ENCODE data around the gene SPINT3. TPM values are rescaled to one million over a fixed set of nuclear protein-coding genes. Genes with fewer than 3 reads are reported as not detected.
A peak's percentile ranks its signal among the peaks of the same experiment; 100 is the strongest.

Gene SPINT3
- total RNA-seq, 1 donor from 2014 or later, result not detected

DNA sequence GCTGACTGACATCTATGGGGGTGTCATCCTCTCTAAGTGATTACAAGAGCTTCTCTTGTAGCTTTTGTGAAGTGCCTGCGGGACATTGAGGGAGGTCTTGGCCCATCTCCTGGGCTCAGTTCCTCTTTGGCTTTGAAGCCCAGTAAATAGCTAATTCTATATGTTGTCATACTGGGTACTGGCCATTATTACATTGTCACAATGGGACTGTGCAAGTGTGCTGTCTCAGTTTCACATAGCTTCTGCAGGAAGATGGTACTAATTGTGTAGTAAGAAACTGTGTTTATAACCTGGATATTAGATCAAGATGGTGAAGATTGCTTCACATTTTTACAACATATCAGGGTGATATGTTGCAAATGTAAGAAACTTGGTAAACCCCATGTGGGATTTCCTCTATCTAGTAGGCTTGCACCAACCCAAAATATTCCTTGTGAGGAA, 19.9 kb downstream of the SPINT3 start:
- H3K36me3 Mint-ChIP-seq (ENCODE audit: unreplicated experiment), result no peaks in the 10 kb centered on the region
- no peaks in the 10 kb centered on the region for H3K27me3 Mint-ChIP-seq (ENCODE audit: unreplicated experiment)
- H3K27ac Mint-ChIP-seq (ENCODE audit: unreplicated experiment), result no peak overlapping the region
- H3K4me3 Mint-ChIP-seq (ENCODE audit: unreplicated experiment), result no peak overlapping the region
- TF ChIP-seq, protein P1, sequence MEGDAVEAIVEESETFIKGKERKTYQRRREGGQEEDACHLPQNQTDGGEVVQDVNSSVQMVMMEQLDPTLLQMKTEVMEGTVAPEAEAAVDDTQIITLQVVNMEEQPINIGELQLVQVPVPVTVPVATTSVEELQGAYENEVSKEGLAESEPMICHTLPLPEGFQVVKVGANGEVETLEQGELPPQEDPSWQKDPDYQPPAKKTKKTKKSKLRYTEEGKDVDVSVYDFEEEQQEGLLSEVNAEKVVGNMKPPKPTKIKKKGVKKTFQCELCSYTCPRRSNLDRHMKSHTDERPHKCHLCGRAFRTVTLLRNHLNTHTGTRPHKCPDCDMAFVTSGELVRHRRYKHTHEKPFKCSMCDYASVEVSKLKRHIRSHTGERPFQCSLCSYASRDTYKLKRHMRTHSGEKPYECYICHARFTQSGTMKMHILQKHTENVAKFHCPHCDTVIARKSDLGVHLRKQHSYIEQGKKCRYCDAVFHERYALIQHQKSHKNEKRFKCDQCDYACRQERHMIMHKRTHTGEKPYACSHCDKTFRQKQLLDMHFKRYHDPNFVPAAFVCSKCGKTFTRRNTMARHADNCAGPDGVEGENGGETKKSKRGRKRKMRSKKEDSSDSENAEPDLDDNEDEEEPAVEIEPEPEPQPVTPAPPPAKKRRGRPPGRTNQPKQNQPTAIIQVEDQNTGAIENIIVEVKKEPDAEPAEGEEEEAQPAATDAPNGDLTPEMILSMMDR (IDR thresholded peaks at IDR 0.05), result no peak
- H3K9me3 Mint-ChIP-seq (ENCODE audit: unreplicated experiment), result no peaks in the 10 kb centered on the region
- H3K4me1 Mint-ChIP-seq (ENCODE audit: unreplicated experiment), result no peaks in the 10 kb centered on the region
- DNase-seq (ENCODE audit: extremely low spot score, unreplicated experiment), result no peak

DNA sequence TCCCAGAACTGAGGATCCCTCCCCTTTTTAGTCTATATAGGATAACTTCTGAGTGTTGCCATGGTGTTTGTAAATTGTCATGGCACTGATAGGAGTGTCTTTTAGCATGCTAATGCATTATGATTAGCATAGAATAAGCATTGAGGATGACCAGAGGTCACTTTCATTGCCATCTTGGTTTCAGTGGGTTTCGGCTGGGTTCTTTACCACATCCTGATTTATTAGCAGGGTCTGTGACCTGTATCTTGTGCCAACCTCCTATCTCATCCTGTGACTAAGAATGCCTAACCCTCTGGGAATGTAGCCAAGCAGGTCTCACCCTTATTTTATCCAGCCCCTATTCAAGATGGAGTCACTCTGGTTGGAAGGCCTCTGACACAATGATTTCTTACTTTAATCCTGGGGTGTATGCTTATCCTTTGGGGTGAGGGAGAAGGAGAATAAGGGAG, 26.3 kb downstream of the SPINT3 start:
- peaks cover 9% of the 10 kb centered on the region for H3K27me3 Mint-ChIP-seq (ENCODE audit: unreplicated experiment)
- no peaks in the 10 kb centered on the region for H3K9me3 Mint-ChIP-seq (ENCODE audit: unreplicated experiment)
- H3K4me1 Mint-ChIP-seq (ENCODE audit: unreplicated experiment), result no peaks in the 10 kb centered on the region
- H3K36me3 Mint-ChIP-seq (ENCODE audit: unreplicated experiment), result no peaks in the 10 kb centered on the region
- H3K4me3 Mint-ChIP-seq (ENCODE audit: unreplicated experiment), result no peak overlapping the region
- no peak overlapping the region for H3K27ac Mint-ChIP-seq (ENCODE audit: unreplicated experiment)
- no peak for DNase-seq (ENCODE audit: extremely low spot score, unreplicated experiment)
- TF ChIP-seq, protein P1 (IDR thresholded peaks at IDR 0.05), result no peak

DNA sequence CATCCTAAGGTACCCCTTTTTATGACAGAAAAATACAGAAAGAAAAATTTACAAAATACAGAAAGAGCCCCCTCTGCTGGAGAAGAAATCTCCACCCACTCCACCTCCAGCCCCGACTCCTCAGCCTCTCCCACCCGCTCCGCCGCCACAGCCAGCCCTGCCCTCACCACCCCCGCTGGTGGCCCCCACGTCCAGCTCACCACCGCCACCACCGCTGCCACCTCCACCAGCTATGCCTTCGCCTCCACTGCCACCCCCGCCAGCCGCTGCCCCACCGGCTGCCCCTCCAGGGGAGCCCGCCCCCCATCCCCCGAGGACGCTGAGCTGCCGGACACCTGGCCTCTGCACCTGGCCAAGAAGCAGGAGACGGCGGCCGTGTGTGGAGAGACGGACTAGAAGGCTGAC, 28.2 kb downstream of the SPINT3 start:
- H3K4me1 Mint-ChIP-seq (ENCODE audit: unreplicated experiment), result no peaks in the 10 kb centered on the region
- H3K27me3 Mint-ChIP-seq (ENCODE audit: unreplicated experiment), result peaks cover 17% of the 10 kb centered on the region
- TF ChIP-seq, protein P1 (IDR thresholded peaks at IDR 0.05), result peak; percentile 19
- H3K4me3 Mint-ChIP-seq (ENCODE audit: unreplicated experiment), result no peak overlapping the region
- H3K36me3 Mint-ChIP-seq (ENCODE audit: unreplicated experiment), result no peaks in the 10 kb centered on the region
- no peak overlapping the region for H3K27ac Mint-ChIP-seq (ENCODE audit: unreplicated experiment)
- DNase-seq (ENCODE audit: extremely low spot score, unreplicated experiment), result no peak
- no peaks in the 10 kb centered on the region for H3K9me3 Mint-ChIP-seq (ENCODE audit: unreplicated experiment)

DNA sequence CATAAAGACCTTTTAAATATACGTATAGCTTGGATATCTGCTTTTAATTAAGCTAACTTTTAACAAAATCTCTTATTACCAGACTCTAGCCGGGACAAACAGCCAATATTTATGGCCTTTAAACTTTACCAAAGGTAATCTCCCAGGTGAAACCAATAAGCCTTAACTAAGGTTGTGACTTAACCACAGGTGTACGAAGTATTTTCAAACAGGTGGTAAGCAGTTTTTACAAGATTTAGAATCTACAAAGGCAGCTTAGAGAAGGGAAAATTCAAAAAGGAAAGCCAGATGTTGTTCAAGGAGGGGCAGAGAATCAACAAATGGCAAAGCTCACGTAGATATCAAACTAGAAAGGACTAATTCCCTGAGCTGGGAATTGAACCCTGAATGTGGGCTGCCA, 30.0 kb downstream of the SPINT3 start:
- no peak overlapping the region for H3K27ac Mint-ChIP-seq (ENCODE audit: unreplicated experiment)
- no peaks in the 10 kb centered on the region for H3K36me3 Mint-ChIP-seq (ENCODE audit: unreplicated experiment)
- TF ChIP-seq, protein P1 (IDR thresholded peaks at IDR 0.05), result no peak
- H3K9me3 Mint-ChIP-seq (ENCODE audit: unreplicated experiment), result no peaks in the 10 kb centered on the region
- H3K4me1 Mint-ChIP-seq (ENCODE audit: unreplicated experiment), result no peaks in the 10 kb centered on the region
- no peak overlapping the region for H3K4me3 Mint-ChIP-seq (ENCODE audit: unreplicated experiment)
- H3K27me3 Mint-ChIP-seq (ENCODE audit: unreplicated experiment), result peaks cover 25% of the 10 kb centered on the region
- no peak for DNase-seq (ENCODE audit: extremely low spot score, unreplicated experiment)

DNA sequence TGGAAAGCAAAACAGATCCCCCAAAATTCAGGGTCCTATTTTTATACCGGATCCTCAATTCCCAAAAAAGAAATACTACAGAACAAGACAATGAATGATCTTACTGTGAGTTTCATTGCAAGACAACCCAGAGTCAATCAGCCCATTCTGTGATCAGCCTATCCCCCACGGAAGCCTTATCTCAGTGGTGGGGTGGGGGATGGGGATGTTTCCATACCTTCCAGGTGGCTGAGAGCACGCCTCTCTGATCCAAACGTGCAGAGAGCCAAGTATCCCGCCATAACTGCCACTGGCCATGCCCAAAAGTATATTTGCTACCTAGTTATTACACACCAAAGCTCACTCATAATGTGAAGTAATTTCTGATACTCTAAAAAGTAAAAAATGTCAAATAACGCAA, 30.7 kb downstream of the SPINT3 start:
- TF ChIP-seq, protein P1 (IDR thresholded peaks at IDR 0.05), result no peak
- H3K27me3 Mint-ChIP-seq (ENCODE audit: unreplicated experiment), result peaks cover 28% of the 10 kb centered on the region
- no peaks in the 10 kb centered on the region for H3K4me1 Mint-ChIP-seq (ENCODE audit: unreplicated experiment)
- H3K36me3 Mint-ChIP-seq (ENCODE audit: unreplicated experiment), result no peaks in the 10 kb centered on the region
- no peak overlapping the region for H3K4me3 Mint-ChIP-seq (ENCODE audit: unreplicated experiment)
- DNase-seq (ENCODE audit: extremely low spot score, unreplicated experiment), result no peak
- H3K27ac Mint-ChIP-seq (ENCODE audit: unreplicated experiment), result no peak overlapping the region
- no peaks in the 10 kb centered on the region for H3K9me3 Mint-ChIP-seq (ENCODE audit: unreplicated experiment)
